ENCODE measurements around the gene NHP2.

The NHP2 gene

GRCh38 chr5:178125253-178125906 is 28.3 kb downstream of the NHP2 start:
- no peak for TF ChIP-seq RAD21 (IDR thresholded peaks at IDR 0.05; ENCODE audit: low read depth)
- no peak for TF ChIP-seq YY1 (IDR thresholded peaks at IDR 0.05; ENCODE audit: low read depth)
- no peak for TF ChIP-seq TCF12 (IDR thresholded peaks at IDR 0.05; ENCODE audit: low read depth)
- no peak for TF ChIP-seq NFIC (IDR thresholded peaks at IDR 0.05)
- no peak for TF ChIP-seq CREB1 (IDR thresholded peaks at IDR 0.05; ENCODE audit: low read depth)
- TF ChIP-seq CEBPB (IDR thresholded peaks at IDR 0.05): no peak
- no peak for TF ChIP-seq TAF1 (IDR thresholded peaks at IDR 0.05; ENCODE audit: low read depth)
- TF ChIP-seq USF1 (IDR thresholded peaks at IDR 0.05): no peak

- TF ChIP-seq YY1 (IDR thresholded peaks at IDR 0.05; ENCODE audit: low read depth) (no peak), USF1 (IDR thresholded peaks at IDR 0.05) (no peak), REST (IDR thresholded peaks at IDR 0.05; ENCODE audit: low read depth) (no peak), CEBPB (IDR thresholded peaks at IDR 0.05) (no peak), CREB1 (IDR thresholded peaks at IDR 0.05; ENCODE audit: low read depth) (no peak), NFIC (IDR thresholded peaks at IDR 0.05) (peak; percentile 83), TCF12 (IDR thresholded peaks at IDR 0.05; ENCODE audit: low read depth) (peak; percentile 94), TEAD4 (IDR thresholded peaks at IDR 0.05) (peak; percentile 36), ZBTB7A (IDR thresholded peaks at IDR 0.05; ENCODE audit: low read depth) (peak; percentile 55; the same call in 1 of the 2 replicates), RAD21 (IDR thresholded peaks at IDR 0.05; ENCODE audit: low read depth) (no peak), EGR1 (IDR thresholded peaks at IDR 0.05) (no peak), MAX (IDR thresholded peaks at IDR 0.05) (peak; percentile 52), FOXM1 (IDR thresholded peaks at IDR 0.05; ENCODE audit: borderline replicate concordance, low read depth) (no peak), TAF1 (IDR thresholded peaks at IDR 0.05; ENCODE audit: low read depth) (no peak), EP300 (IDR thresholded peaks at IDR 0.05; ENCODE audit: borderline replicate concordance) (peak; percentile 51; the same call in 1 of the 2 replicates)
These were observed 29.4 kb downstream of the NHP2 start for GRCh38 chr5:178123966-178124925.

- TF ChIP-seq ZBTB7A (IDR thresholded peaks at IDR 0.05; ENCODE audit: low read depth): no peak
- no peak for TF ChIP-seq CREB1 (IDR thresholded peaks at IDR 0.05; ENCODE audit: low read depth)
- no peak for TF ChIP-seq EGR1 (IDR thresholded peaks at IDR 0.05)
- no peak for TF ChIP-seq YY1 (IDR thresholded peaks at IDR 0.05; ENCODE audit: low read depth)
- no peak for TF ChIP-seq REST (IDR thresholded peaks at IDR 0.05; ENCODE audit: low read depth)
- no peak for TF ChIP-seq TAF1 (IDR thresholded peaks at IDR 0.05; ENCODE audit: low read depth)
- no peak for TF ChIP-seq MAX (IDR thresholded peaks at IDR 0.05)
- TF ChIP-seq USF1 (IDR thresholded peaks at IDR 0.05): no peak
- TF ChIP-seq CEBPB (IDR thresholded peaks at IDR 0.05): no peak
- TF ChIP-seq EP300 (IDR thresholded peaks at IDR 0.05; ENCODE audit: borderline replicate concordance): no peak
- TF ChIP-seq NFIC (IDR thresholded peaks at IDR 0.05): no peak
- no peak for TF ChIP-seq TCF12 (IDR thresholded peaks at IDR 0.05; ENCODE audit: low read depth)
- TF ChIP-seq TEAD4 (IDR thresholded peaks at IDR 0.05): no peak
- TF ChIP-seq RAD21 (IDR thresholded peaks at IDR 0.05; ENCODE audit: low read depth): no peak
- no peak for TF ChIP-seq FOXM1 (IDR thresholded peaks at IDR 0.05; ENCODE audit: borderline replicate concordance, low read depth)
These were observed 30.4 kb downstream of the NHP2 start for GRCh38 chr5:178123094-178123965.

- TF ChIP-seq EP300 (IDR thresholded peaks at IDR 0.05; ENCODE audit: borderline replicate concordance) (no peak), REST (IDR thresholded peaks at IDR 0.05; ENCODE audit: low read depth) (no peak), FOXM1 (IDR thresholded peaks at IDR 0.05; ENCODE audit: borderline replicate concordance, low read depth) (no peak), EGR1 (IDR thresholded peaks at IDR 0.05) (no peak), YY1 (IDR thresholded peaks at IDR 0.05; ENCODE audit: low read depth) (no peak), TEAD4 (IDR thresholded peaks at IDR 0.05) (no peak), ZBTB7A (IDR thresholded peaks at IDR 0.05; ENCODE audit: low read depth) (no peak), CREB1 (IDR thresholded peaks at IDR 0.05; ENCODE audit: low read depth) (no peak), NFIC (IDR thresholded peaks at IDR 0.05) (no peak), RAD21 (IDR thresholded peaks at IDR 0.05; ENCODE audit: low read depth) (no peak), USF1 (IDR thresholded peaks at IDR 0.05) (no peak), TCF12 (IDR thresholded peaks at IDR 0.05; ENCODE audit: low read depth) (no peak), TAF1 (IDR thresholded peaks at IDR 0.05; ENCODE audit: low read depth) (no peak), MAX (IDR thresholded peaks at IDR 0.05) (no peak), CEBPB (IDR thresholded peaks at IDR 0.05) (no peak)
These were observed 31.3 kb downstream of the NHP2 start for GRCh38 chr5:178122346-178122745.

Data from Ishikawa (cell line).